ENCODE measurements around the gene PLCG2.

DNA sequence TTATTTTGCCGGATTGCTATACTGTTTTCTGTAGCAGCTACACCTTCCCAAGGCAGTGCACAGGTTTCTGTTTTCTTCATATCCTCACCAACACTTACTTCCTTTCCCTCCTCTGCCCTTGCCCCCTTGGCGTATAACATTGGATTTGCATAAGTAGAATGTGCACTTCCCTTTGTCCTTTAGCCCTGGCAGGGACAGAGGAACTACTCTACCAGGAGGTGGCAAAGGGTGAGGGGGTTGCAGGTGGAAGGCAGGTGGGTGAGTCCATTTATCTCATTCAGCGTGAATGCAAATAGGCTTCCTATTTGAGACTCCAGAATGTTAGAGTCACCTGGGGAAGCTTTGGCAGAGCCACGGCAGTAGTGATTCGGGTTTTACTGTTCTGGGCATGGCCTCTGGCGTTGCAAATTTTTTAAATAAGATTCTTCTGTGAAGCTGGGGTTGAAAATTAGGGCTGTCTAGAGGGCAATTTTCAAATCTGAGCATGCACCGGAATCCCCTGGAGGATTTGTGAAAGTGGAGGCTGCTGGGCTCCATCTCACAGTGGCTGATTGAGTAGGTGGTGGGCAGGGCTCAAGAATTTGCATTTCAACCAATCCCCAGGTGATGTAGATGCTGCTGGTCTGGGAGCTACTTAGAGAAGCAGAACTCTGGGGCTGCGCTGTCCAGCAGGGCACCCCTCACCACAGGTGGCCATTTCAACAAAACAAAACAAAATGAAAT, 84.7 kb downstream of the PLCG2 start:
- TF ChIP-seq POLR2A (IDR thresholded peaks at IDR 0.05; ENCODE audit: low read length) (no peak), GATA1 (IDR thresholded peaks at IDR 0.05; ENCODE audit: low read depth, low read length) (no peak)
